ENCODE measurements around the gene GLYATL3. TPM values are rescaled to one million over a fixed set of nuclear protein-coding genes. Genes with fewer than 3 reads are reported as not detected.
"Not testable (repeated sequence)": the region's sequence is repeated elsewhere in the genome, so short reads cannot be mapped to it uniquely, and the experiment has no call there.

GLYATL3 gene
- not detected in 2 replicates for total RNA-seq

DNA sequence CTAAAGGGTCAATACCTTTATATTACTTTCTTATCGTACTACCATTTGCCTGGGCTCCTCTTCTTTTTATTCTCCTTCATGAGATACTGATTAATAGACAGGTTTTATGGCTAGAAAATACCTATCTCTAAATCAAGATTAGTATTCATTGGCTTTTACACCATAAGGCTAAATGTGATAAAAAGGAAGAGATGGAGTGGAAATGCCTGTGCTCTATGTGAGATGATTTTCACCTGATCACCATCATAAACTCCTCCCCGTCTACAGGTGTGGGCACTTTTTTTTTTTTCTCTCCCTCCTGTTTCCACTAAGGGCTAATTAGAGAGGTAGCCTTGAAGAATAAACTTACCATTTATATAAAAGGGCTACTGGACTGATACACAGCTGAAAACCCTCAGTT is at the start of gene GLYATL3:
GLYATL3 (plus strand) TSS at position 301 of the 400 bp plus-strand sequence. CDS start 12,068 bp downstream, outside the sequence.
- no peak for DNase-seq (ENCODE audit: low read depth, low spot score)

GRCh38 chr6:49453221-49453620 is 46.5 kb upstream of the GLYATL3 start:
- no peak for DNase-seq (ENCODE audit: low read depth, low spot score)

DNA sequence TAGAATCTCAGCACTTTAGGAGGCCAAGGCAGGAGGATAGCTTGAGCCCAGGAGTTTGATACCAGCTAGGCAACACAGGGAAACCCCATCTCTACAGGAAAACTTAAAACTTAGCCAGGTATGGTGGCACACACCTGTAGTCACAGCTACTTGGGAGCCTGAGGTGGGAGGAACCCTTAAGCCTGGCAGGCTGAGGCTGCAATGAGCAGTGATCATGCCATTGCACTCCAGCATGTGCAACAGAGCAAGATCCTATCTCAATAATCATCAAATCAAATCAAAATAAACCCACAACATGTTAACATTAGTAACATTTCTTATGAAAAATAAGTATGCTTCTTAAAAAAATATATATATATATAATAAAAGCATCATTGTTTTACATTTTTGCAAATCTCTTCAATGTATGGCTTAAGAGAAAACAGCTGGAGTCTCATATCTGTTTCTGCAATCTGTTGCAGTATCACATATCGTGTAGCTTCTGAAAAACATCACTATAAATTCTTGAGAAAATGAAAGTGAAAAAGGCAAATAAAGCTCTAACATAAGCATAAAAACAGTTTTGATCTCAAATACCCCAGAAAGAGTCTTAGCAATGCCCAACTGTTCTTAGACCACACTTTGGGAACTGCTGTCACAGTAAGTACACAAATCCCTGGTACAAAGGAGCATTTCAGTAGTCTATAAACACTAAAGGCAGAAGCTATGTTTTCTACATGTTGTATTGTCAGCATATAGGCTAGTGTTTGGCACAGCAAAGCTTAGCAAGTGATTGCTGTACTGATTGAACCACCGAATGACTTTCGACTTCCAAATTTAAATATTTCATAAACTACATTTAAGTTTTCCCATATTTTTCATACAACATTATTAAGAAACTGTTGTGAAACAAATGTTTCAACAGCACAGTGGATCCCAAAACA is 44.7 kb upstream of the GLYATL3 start:
- DNase-seq (ENCODE audit: low read depth, low spot score) = no peak

DNA sequence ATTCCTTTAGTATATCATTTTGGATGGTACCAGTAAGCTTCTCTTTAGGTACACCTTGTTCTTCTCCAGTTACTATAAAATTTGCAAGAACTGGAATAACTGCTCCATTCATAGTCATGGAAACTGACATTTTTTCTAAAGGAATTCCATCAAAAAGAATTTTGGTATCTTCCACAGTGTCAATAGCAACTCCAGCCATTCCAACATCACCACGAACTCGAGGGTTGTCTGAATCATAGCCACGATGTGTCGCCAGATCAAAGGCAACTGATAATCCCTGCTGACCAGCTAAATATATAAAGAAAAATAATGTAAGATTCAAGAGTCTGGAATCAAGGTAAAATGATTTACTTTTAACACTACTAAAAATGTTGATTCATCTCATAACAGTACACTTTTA is 42.0 kb upstream of the GLYATL3 start:
- DNase-seq (ENCODE audit: low read depth, low spot score) = no peak

DNA sequence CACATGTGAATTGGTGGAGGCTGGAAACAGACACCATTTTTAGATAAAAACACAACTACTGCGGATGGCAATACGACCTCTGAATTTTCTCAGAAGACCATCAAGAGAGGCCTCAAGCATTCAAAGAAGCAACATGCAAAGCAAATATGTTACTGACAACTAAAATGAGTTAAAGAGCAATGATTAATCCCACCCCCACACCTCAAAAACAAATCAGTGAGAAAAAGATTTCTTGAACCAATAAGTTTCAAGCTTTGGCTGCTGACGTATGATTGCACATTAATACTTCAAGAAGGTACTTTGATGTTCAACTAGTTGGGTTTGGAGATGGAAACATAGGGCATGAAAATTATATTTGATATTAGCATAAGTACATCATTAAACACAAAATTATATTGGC is 37.7 kb upstream of the GLYATL3 start:
- DNase-seq (ENCODE audit: low read depth, low spot score) = no peak

DNA sequence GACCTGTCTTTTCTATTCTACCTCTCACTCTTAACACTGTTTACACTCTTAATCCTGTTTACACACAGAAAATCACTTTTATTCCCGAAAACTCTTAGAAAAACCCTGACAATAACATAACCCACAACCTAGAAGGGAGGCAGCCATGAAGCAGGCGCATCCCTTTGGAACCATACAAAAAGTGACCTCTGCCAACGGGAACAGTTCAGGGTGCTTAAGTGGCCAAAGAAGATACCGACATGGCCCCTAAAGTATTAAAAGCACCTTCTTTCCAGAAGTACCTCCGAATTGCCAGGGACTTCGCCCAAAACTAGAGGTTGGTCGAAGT is 37.2 kb upstream of the GLYATL3 start:
- no peak for DNase-seq (ENCODE audit: low read depth, low spot score)

- DNase-seq (ENCODE audit: low read depth, low spot score) = peak; percentile 81
Observed at GRCh38 chr6:49462927-49463611, 36.7 kb upstream of the GLYATL3 start, which contains the start of the genes CENPQ and MMUT. TSS of gene CENPQ (plus strand) at chr6:49463370. CDS start at chr6:49470177, 6,807 bp downstream. TSS of gene MMUT (minus strand) at chr6:49463253. CDS start at chr6:49459466, 3,787 bp downstream.

- no peak for DNase-seq (ENCODE audit: low read depth, low spot score)
Observed at GRCh38 chr6:49463612-49463967, 36.1 kb upstream of the GLYATL3 start.

- DNase-seq (ENCODE audit: low read depth, low spot score) = no peak
Observed at GRCh38 chr6:49464691-49465090, 35.0 kb upstream of the GLYATL3 start.

- no peak for DNase-seq (ENCODE audit: low read depth, low spot score)
Observed at GRCh38 chr6:49468042-49468441, 31.7 kb upstream of the GLYATL3 start.

- not testable (repeated sequence) for DNase-seq (ENCODE audit: low read depth, low spot score)
Observed at GRCh38 chr6:49476564-49476963, 23.2 kb upstream of the GLYATL3 start.

DNA sequence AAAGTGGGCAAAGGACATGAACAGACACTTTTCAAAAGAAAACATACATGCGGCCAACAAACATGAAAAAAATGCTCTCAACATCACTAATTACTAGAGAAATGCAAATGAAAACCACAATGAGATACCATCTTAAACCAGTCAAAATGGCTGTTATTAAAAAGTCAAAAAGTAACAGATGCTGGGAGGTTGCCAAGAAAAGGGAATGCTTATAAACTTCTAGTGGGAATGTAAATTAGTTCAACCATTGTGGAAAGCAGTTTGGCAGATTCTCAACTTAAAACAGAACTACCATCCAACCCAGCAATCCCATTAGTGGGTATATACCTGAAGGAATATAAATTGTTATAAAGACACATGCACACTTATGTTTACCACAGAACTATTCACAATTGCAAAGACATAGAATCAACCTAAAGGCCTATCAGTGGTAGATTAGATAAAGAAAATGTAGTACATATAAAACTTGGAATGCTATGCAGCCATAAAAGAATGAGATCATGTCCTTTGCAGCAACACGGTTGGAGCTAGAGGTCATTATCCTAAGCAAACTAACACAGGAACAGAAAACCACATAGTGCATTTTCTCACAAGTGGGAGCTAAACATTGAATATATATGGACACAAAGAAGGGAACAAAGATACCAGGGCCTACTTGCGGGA is 20.3 kb upstream of the GLYATL3 start:
- no peak for DNase-seq (ENCODE audit: low read depth, low spot score)

DNA sequence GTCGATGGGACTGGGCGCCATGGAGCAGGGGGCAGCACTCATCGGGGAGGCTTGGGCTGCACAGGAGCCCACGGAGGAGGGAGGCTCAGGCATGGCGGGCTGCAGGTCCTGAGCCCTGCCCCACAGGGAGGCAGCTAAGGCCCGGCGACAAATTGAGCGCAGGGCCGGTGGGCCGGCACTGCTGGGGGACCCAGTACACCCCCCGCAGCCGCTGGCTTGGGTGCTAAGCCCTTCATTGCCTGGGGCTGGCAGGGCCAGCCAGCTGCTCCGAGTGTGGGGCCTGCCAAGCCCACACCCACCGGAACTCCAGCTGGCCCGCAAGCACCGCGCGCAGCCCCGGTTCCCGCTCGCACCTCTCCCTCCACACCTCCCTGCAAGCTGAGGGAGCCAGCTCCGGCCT is 17.9 kb upstream of the GLYATL3 start:
- not testable (repeated sequence) for DNase-seq (ENCODE audit: low read depth, low spot score)

DNA sequence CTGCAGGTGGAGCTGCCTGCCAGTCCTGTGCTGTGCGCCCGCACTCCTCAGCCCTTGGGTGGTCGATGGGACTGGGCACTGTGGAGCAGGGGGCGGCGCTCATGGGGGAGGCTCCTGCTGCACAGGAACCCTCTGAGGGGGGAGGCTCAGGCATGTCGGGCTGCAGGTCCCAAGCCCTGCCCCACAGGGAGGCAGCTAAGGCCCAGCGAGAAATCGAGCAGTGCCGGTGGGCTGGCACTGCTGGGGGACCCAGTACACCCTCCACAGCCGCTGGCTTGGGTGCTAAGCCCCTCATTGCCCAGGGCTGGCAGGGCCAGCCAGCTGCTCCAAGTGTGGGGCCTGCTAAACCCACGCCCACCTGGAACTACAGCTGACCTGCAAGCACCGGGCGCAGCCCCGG is 16.3 kb upstream of the GLYATL3 start:
- DNase-seq (ENCODE audit: low read depth, low spot score) = not testable (repeated sequence)

GRCh38 chr6:49490633-49491032 is 9.1 kb upstream of the GLYATL3 start:
- DNase-seq (ENCODE audit: low read depth, low spot score) = no peak

DNA sequence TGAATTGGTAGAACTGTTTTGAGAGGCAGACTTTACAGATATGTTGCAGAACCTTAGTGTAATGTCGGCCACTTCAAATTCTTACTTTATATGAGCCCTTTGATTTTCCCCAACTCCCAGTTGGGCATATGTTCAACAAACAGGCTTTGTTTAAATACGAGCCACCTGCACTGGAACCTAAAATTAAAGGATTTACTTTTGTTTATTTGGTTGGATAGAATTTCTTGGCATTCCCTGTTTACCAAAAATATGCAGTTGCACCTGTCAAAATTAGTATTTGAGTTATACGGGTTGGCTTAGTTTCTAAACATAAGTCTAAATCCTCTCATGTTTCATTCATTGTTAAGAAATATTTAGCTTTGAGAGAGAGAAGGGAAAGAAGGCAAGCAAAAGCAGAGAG is 2.4 kb upstream of the GLYATL3 start:
- no peak for DNase-seq (ENCODE audit: low read depth, low spot score)

GRCh38 chr6:49499126-49499525 is 597 bp upstream of the GLYATL3 start:
- DNase-seq (ENCODE audit: low read depth, low spot score) = no peak

DNA sequence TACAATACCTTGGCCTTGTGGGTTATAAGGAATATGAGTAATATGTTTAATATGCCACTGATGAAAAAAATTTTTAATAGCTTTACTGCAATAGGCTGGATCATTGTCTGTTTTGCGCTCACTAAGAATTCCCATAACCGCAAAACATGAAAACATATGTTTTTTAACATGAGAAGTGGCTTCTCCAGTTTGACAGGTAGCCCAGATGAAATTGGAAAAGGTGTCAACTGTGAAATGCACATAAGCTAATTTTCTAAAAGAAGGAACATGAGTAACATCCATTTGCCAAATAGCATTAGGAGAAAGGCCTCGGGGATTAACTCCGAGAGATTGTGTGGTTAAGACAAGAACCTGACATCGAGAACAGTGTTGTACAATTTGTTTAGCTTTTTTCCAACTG is 4.9 kb downstream of the GLYATL3 start:
- DNase-seq (ENCODE audit: low read depth, low spot score) = no peak

GRCh38 chr6:49506569-49507111 is 6.9 kb downstream of the GLYATL3 start:
- no peak for DNase-seq (ENCODE audit: low read depth, low spot score)

DNA sequence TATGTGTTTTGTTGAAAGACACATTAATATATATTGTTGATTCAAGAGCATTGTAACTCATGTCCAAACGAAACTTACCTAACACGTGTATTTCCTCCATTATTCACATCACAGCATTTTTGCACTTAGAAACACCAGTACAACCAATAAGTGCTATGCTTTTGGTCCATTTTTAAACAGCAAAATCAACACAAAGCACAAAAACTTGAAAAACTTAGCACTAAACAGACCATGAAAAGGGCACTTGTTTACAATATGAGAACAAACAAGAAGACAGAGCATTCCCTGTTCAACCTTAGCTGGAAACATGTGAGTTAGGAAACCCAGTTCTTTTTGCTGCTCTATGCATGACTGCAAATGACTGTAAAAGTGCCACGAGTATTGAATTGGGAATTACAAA is 9.6 kb downstream of the GLYATL3 start:
- no peak for DNase-seq (ENCODE audit: low read depth, low spot score)

- DNase-seq (ENCODE audit: low read depth, low spot score) = no peak
Observed at GRCh38 chr6:49513153-49513989, 13.6 kb downstream of the GLYATL3 start.

Measured in pulmonary artery endothelial cell (primary cell).